HG03442 (cell line): ENCODE data around the gene PCNX1.
"Not testable (repeated sequence)": the region's sequence is repeated elsewhere in the genome, so short reads cannot be mapped to it uniquely, and the experiment has no call there.

Experiments used
- ATAC-seq: cut with Tn5 transposase; IDR thresholded peaks from one replicate; pipeline ENCODE4 v1.9.1; 2021; ENCODE audit warnings: mild to moderate bottlenecking, moderate library complexity; ENCODE audit not compliant: unreplicated experiment

PCNX1 gene

GRCh38 chr14:71142375-71143038 lies 235.2 kb downstream of the PCNX1 start:
- ATAC-seq: no peak

DNA sequence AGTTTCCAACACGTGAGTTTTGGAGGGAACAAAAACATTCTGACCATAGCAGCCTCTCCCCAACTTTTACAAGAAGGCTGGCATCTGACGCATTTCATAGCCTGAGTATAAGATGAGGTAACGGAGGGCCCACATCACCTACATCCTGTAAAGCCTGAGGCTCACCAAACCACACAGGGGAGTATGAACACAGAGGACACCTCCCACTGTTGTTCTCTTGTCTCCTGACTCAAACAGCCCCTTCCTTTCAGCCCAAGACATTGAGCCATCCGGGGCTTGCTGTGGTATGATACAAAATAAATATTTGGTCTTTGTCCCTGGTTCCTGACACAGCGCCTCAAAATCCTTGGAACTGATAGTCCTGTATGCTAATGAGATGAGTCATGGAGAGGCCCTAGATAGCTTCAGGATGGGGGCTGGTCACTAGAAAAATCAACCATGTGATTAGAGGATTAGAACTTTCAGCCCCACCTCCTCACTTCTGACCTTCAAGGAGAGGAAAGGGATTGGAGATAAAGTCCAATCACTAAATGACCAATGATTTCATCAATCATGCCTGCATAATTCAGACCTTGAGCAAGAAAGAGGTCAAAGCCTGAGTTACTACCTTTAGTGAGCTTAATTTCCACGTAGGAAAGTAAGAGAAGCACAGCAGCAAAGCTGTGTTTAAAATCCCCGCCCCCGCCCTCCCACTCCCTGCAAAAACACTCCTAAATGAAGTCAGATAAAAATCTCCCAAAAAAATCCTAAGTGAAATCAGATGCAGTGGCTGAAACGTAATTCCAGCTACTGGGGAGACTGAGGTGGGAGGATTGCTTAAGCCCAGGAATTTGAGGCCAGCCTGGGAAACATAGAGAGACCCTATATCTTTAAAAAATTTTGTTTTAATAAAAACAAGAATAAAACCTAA lies 236.4 kb downstream of the PCNX1 start:
- ATAC-seq: no peak

DNA sequence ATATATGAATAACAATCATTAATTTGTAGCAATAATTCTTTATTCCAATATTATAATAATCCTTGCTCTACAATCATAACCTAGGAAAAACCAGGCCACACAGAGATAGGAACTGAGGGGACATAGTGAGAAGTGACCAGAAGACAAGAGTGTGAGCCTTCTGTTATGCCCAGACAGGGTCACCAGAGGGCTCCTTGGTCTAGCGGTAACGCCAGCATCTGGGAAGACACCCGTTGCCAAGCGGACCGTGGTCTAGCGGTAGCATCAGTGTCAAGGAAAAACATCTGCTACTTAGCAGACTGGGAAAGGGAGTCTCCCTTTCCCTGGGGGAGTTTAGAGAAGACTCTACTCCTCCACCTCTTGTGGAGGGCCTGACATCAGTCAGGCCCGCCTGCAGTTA lies 240.1 kb downstream of the PCNX1 start:
- ATAC-seq: not testable (repeated sequence)

GRCh38 chr14:71148627-71149026 lies 241.4 kb downstream of the PCNX1 start:
- ATAC-seq: no peak

DNA sequence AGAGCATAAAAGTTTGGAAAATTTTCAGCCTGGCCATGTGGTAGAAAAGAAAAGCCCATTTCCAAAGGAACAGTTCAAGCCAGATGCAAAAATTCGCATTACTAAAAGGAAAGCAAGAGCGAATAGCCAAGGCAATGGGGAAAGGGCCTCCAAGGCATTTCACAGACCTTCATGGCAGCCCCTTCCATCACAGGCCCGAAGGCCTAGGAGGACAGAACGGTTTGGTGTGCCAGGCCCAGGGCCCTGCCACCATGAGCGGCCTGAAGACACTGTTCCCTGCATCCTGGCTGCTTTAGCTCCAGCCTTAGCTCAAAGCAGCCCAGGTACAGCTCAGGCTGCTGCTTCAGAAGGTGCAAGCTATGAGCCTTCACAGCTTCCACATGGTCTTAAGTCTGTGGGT lies 243.5 kb downstream of the PCNX1 start:
- ATAC-seq: no peak

DNA sequence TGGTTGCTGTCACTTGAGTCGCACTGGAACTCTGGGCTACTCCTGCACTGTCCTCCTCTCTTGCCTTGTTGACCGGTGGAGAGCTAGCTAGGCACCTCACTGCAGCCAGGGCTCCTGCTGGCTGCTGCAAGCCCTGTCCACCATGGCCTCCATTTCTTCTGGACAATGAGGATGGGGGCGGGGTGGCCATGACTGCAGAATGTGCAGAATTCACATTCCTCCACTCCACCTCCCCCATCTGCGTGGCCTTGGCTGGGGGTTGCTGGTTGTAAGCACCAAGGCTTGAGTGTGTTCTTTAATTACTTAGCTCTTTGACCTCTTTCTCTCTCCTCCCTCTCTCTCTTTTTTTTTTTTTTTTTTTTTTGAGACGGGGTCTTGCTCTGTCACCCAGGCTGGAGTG lies 248.5 kb downstream of the PCNX1 start:
- no peak for ATAC-seq

DNA sequence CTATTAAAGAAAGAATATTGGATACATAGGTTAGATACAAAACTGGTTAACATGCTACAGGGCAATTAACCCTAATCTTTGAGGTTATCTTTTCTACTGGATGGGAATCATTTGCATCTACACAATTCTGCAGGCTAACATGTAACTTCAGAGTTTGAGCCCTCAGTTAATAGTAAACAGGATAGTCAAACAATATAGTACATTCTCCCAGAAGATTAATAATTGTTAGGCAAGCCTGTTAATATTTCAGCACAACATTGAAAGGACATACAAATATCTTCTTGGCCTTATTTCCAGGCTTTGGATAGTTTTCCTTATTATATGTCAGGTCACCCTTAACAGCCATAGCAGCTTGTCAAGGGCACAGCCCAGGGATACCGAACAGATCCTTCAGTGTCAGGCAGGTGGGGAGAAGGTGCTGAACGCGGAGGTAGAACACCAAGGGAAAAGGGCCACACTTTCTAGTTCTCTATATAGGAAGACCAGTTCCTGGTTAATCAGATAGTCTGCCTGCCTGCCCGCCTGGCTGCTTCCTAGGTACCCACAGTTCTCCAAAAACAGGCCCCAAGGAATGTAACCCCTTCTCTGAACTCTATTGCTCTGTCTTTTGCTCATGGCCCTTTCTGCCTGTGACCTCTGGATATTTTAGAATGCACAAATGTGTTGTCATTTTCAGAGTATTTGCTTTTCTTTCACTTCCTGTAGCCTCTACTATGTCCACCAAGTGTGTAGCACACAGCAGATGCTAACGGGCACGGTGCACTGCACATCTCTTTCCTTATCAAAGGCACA lies 256.0 kb downstream of the PCNX1 start:
- ATAC-seq: no peak

DNA sequence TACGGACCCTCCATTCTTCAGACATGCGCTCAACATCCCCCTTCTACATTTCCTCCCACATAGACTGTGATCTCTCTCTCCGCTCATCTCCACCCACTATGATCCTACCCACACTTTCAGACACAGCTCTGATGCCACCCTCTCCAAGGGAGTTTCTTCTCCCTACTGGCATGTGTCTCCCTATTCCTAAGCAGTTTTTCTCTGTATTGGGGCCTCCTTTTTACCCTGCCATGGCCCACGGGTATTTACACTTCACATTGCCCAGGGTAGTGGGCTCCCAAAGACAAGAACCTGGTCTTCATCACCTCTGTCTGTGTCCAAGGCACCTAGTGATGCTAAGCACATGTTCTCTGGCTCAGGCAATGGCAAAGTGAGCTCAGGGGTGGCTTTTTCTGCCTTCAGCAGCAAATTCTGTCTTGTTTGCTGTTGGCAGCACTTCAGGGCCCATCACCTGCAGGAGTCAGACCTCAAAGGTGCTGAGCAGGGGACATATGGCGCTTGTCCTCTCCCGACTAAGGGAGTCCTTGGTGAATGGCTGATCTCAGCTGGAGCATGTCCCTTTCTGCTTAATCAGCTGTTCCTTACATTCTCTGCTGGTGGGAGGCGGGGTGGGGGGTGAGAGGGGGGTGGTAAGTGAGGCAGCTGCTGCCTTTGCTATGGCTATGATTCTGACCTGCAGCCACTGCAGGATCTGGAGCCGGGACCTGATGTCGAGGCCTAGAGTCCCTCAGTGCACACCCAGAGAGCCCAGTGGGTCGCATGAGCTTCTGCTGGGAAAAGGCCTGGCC lies 256.8 kb downstream of the PCNX1 start:
- ATAC-seq: no peak
